ENCODE results near the gene LRP10.
"Not testable (repeated sequence)": the region's sequence is repeated elsewhere in the genome, so short reads cannot be mapped to it uniquely, and the experiment has no call there.

LRP10 gene

GRCh38 chr14:22896760-22897159 lies 25.2 kb downstream of the LRP10 start:
- no peak for DNase-seq (ENCODE audit: insufficient read length, low spot score)
- no peak for TF ChIP-seq POLR2A (IDR thresholded peaks at IDR 0.05; ENCODE audit: low read depth, low read length)
- no peak for FAIRE-seq

DNA sequence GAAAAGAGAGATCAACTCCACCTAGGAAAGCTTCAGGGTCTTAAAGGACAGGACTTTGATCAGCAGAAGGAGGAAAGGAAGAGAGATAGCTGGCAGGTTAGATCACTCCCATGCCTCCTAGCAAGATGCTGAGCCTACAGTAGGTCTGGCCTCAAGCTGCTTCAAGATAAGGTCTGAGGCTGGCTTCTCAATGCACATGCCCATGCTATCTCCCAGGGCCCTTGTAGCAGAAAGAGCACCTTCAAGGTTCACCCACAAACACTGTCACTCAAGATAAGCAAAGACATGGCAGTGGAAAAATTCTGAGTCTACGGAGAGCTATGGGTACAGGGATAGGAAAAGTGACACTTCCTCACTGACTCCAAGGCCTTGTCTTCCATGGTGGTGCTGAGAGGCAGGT lies 25.8 kb downstream of the LRP10 start:
- DNase-seq (ENCODE audit: insufficient read length, low spot score) (no peak), FAIRE-seq (no peak)
- TF ChIP-seq POLR2A (IDR thresholded peaks at IDR 0.05; ENCODE audit: low read depth, low read length), result no peak

GRCh38 chr14:22898302-22899090 lies 27.0 kb downstream of the LRP10 start:
- FAIRE-seq, result no peak
- DNase-seq (ENCODE audit: insufficient read length, low spot score), result no peak
- TF ChIP-seq POLR2A (IDR thresholded peaks at IDR 0.05; ENCODE audit: low read depth, low read length), result no peak

DNA sequence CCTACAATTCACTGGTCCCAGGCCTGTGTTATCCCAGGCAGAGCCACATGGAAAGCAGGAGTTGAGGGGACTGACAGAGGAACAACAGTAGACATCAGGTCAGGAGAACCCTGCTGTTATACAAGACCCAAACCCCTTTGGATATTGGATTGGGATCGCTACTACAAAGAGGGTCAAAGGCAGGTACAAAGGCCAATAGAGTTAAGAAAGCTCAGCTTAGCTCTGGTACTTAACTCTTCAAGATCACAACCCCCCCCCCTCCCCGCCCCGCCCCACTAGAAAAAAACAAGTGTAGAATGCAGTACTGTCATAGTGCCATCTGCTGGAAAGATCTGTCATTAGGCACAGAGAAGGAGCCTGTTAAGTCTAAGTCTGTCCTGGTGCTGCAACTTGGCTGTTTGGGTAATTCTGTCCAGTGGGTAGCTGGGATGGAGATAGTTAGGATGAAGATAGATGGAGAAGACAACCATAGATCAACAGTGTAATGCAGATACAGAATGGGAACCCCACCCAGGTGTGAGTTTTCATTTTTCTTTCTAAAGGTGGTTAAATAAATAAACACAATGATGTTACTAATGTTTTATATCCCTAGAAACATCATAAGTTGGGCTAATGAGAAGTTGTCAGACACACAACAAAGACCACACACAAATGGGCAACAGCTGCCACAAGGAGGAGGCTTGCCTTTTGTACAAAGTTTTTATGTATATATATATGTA lies 28.7 kb downstream of the LRP10 start:
- TF ChIP-seq POLR2A (IDR thresholded peaks at IDR 0.05; ENCODE audit: low read depth, low read length), result no peak
- FAIRE-seq (no peak), DNase-seq (ENCODE audit: insufficient read length, low spot score) (no peak)

GRCh38 chr14:22901799-22902198 lies 30.3 kb downstream of the LRP10 start:
- DNase-seq (ENCODE audit: insufficient read length, low spot score) (no peak), FAIRE-seq (no peak)
- TF ChIP-seq POLR2A (IDR thresholded peaks at IDR 0.05; ENCODE audit: low read depth, low read length), result no peak

DNA sequence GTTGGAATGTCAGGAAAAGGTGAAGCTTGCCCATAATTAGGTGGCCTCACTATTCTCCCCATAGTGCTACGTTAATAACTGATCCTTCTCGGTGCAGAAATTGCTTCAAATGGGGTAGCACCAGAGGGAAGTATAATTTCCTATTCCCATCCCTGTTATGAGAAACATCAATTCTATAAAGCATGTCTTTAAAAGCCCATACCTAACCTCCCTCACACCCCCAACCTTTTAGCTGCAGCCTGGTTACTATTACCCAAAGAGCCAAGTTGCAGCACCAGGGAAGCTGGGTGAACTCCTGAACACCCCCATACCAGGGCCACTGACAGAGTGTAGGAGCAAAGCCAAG lies 32.2 kb downstream of the LRP10 start:
- FAIRE-seq (no peak), DNase-seq (ENCODE audit: insufficient read length, low spot score) (no peak)
- TF ChIP-seq POLR2A (IDR thresholded peaks at IDR 0.05; ENCODE audit: low read depth, low read length), result no peak

DNA sequence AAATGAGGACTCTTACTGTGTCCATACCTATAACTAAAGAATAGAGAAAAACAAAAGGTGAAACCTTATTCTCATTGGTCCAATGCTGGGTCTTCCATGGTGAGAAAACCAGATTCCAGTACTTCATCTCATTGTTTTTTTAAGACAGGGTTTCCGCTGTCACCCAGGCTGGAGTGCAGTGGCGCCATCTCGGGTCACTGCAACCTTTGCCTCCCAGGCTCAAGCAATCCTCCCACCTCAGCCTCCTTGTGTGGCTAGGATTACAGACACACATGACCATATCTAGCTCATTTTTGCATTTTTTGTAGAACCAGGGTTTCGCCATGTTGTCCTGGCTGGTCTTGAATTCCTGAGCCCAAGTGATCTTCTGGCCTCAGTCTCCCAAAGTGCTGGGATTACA lies 34.1 kb downstream of the LRP10 start:
- no peak for TF ChIP-seq POLR2A (IDR thresholded peaks at IDR 0.05; ENCODE audit: low read depth, low read length)
- no peak for DNase-seq (ENCODE audit: insufficient read length, low spot score)
- no peak for FAIRE-seq

DNA sequence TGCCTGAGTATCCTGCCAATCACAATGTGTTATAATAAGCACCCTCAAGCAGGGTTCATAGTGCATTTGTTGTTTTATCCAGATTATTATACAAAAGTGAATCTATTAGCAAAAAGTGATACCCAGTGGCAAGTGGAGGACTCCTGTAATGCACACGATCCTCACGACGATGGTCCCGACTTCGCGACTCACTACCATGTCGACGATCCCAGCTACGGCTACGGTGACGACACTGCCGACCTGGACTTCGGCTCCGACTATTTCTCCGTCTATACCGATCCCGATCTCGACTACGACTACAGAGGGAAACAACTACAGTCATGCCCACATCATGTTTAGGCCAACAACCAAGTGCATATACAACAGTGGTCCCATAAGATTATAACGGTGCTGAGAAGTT lies 34.5 kb downstream of the LRP10 start:
- FAIRE-seq (no peak), DNase-seq (ENCODE audit: insufficient read length, low spot score) (no peak)
- no peak for TF ChIP-seq POLR2A (IDR thresholded peaks at IDR 0.05; ENCODE audit: low read depth, low read length)

- TF ChIP-seq POLR2A (IDR thresholded peaks at IDR 0.05; ENCODE audit: low read depth, low read length), result no peak
- no peak for DNase-seq (ENCODE audit: insufficient read length, low spot score)
- no peak for FAIRE-seq
Observed at GRCh38 chr14:22907429-22907828, 35.9 kb downstream of the LRP10 start.

DNA sequence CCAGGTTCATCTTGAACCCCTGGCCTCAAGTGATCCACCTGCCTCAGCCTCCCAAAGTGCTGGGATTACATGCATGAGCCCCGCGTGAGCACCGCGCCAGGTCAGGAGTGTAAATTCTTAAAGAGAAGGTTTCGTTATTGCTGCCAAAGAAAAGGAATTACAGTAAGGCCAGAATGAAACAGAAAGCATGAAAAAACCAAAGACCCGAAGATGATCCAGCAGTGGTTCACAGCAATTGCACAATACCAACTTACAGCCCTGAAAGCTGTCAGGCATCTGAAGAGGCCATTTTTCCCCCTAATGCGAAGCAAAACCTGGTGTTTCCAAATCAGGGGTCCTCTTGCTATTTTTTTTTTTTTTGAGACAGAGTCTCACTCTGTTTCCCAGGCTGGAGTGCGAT lies 37.1 kb downstream of the LRP10 start:
- DNase-seq (ENCODE audit: insufficient read length, low spot score) (no peak), FAIRE-seq (no peak)
- TF ChIP-seq POLR2A (IDR thresholded peaks at IDR 0.05; ENCODE audit: low read depth, low read length), result no peak

DNA sequence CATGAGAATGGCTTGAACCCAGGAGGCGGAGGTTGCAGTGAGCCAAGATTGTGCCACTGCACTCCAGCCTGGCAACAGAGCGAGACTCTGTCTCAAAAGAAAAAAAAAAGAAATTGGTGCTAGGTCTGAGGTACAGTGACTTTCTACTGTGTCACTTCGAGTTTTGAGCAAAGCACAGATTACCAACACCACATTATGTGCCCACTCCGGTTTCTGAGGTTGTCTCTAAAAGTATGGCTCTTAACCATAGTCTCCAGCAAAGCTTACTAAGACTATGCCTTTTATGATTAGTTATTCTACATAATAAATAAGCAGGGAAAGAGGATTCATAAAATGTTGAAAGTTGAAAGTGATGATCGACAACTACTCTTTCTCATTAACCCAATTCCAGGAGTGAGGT lies 39.4 kb downstream of the LRP10 start:
- FAIRE-seq (no peak), DNase-seq (ENCODE audit: insufficient read length, low spot score) (no peak)
- TF ChIP-seq POLR2A (IDR thresholded peaks at IDR 0.05; ENCODE audit: low read depth, low read length), result no peak

GRCh38 chr14:22914836-22915235 lies 43.3 kb downstream of the LRP10 start:
- DNase-seq (ENCODE audit: insufficient read length, low spot score); FAIRE-seq: not testable (repeated sequence)

GRCh38 chr14:22915886-22916521 lies 44.5 kb downstream of the LRP10 start:
- no peak for TF ChIP-seq POLR2A (IDR thresholded peaks at IDR 0.05; ENCODE audit: low read depth, low read length)
- DNase-seq (ENCODE audit: insufficient read length, low spot score) (no peak), FAIRE-seq (no peak)

DNA sequence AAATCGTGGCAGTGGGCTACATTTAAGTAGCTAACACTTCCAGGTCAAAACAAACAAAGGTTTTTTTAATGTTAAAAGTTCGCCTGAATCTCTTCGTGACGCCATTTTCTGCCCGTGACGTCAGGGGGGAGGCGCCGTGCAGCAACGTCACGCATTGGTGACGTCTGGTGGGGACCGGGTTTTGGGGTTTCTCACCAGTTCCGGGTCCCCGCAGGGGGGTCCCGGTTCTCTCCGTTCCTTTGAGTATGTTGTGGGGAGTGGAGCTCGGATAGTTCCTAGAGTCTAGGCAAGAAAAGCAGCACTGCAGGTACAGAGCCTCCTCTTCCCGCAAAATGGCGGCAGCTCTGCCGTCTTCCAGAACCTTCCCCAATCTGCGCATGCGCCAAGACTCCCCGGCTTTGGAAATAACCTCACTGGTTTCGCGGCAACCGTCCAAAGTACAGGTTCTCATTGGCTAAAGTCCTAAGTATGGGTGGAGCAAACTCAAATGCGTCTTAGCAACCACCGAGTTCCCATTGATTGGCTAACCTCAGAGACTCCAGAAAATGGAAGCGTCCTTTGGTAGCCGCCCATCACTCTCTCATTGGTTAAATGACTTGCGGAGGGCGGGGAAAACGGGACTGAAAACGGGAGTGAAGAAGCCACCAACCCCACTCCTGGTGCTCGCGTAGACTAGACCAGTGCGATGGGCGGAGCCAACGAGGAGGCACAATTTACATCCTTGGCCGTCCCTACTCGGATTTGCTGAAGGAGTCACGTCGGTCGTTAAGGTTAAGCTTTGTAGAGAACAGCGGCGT lies 47.5 kb downstream of the LRP10 start, which contains the start of gene RBM23:
TSS of gene RBM23 (minus strand) at position 346 of the 797 bp plus-strand sequence.
- DNase-seq (ENCODE audit: insufficient read length, low spot score), result peak; percentile 59
- FAIRE-seq, result peak; percentile 48
- peak; percentile 48 for TF ChIP-seq POLR2A (IDR thresholded peaks at IDR 0.05; ENCODE audit: low read depth, low read length)

All from H54 (cell line).